GM20000 (cell line): ENCODE measurements around the gene ST3GAL2.
"Not testable (repeated sequence)": the region's sequence is repeated elsewhere in the genome, so short reads cannot be mapped to it uniquely, and the experiment has no call there.

Source experiments
- DNase-seq: peaks from one replicate; pipeline ENCODE4 v3.0.0; 2012; ENCODE audit warnings: low spot score
- CTCF ChIP-seq: IDR thresholded peaks from 2 replicates; pipeline ENCODE4 v1.5.1; 2012; ENCODE audit warnings: mild to moderate bottlenecking, control low read depth; ENCODE audit errors: extremely low read depth, missing control alignments

Gene ST3GAL2

GRCh38 chr16:70374213-70374612, 64.7 kb downstream of the ST3GAL2 start:
- DNase-seq = no peak
- no peak for TF ChIP-seq CTCF

GRCh38 chr16:70372921-70373728, 65.8 kb downstream of the ST3GAL2 start:
- TF ChIP-seq CTCF = no peak
- DNase-seq = no peak

DNA sequence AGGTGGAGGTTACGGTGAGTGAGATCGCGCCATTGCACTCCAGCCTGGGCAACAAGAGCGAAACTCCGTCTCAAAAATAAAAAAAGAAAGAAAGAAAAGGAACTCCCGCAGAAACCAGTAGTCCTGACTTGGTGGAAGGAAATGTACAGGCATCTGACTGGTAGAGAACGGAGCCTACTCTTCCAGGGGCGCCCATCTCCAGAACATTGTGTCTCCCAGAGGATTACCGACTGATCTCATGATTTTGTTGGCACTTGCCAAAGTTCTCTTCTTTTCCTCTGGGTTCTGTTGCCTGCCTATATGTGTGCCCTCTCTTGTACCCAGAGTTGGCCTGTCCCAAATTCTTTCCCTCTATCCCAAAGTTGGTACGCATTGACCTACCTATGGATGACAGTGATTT, 68.0 kb downstream of the ST3GAL2 start:
- no peak for TF ChIP-seq CTCF
- DNase-seq = no peak

- DNase-seq = not testable (repeated sequence)
Observed at GRCh38 chr16:70370145-70370544, 68.8 kb downstream of the ST3GAL2 start.

DNA sequence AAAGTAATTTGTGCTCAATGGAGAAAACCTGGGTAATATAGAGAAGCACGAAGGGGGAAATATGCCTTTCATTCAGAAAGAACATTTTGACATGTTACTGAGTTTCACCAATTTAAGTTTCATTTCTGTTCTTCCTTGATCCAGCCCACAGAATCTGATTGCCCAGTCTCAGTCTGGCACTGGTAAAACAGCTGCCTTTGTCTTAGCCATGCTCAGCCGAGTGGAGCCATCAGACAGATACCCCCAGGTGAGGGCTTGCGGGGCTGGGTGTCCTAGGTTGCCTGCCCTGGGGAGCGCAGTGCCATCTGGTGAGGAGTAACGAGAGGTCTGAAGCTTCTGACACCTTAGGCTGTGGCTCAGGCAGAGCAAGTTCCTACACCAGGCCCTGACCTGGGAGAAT, 74.5 kb downstream of the ST3GAL2 start:
- no peak for DNase-seq
- no peak for TF ChIP-seq CTCF

DNA sequence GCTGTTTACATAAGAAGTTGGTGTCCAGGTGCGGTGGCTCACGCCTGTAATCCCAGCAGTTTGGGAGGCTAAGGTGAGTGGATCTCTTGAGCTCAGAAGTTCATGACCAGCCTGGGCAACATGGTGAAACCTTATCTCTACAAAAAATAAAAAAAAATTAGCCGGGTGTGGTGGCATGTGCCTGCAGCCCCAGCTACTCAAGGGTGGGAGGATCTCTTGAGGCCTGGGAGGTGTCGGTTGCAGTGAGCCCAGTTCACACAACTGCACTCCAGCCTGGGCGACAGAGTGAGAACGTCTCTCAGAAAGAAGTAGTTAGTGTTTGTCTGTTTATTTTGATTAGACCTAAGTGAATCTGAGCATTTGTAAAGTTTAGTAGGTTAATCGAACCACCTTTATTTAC, 79.3 kb downstream of the ST3GAL2 start:
- no peak for DNase-seq
- no peak for TF ChIP-seq CTCF

GRCh38 chr16:70349783-70350182, 89.1 kb downstream of the ST3GAL2 start:
- DNase-seq = no peak
- no peak for TF ChIP-seq CTCF

GRCh38 chr16:70348991-70349390, 89.9 kb downstream of the ST3GAL2 start:
- DNase-seq = no peak
- no peak for TF ChIP-seq CTCF
